HEK293 (cell line): ENCODE data around the gene RNF32.
A peak's percentile ranks its signal among the peaks of the same experiment; 100 is the strongest.
"Not testable (repeated sequence)": the region's sequence is repeated elsewhere in the genome, so short reads cannot be mapped to it uniquely, and the experiment has no call there.

ENCODE experiments used
- CTCF ChIA-PET: fragments of 350-600 bp; formaldehyde crosslinking; extraction: SDS; loops from one replicate; lab custom pipeline; 2021; ENCODE audit warnings: antibody characterized with exemption; lab: Yijun Ruan, JAX
- POLR2A ChIA-PET: fragments of 300-600 bp; formaldehyde crosslinking; extraction: SDS; loops from one replicate; lab custom pipeline; 2020; ENCODE audit warnings: antibody characterized with exemption, inconsistent platforms; lab: Yijun Ruan, JAX
- H3K27ac ChIP-seq: fragments of 200-500 bp; sonication (Bioruptor generic); 2 replicates; pipeline ENCODE4 v1.5.1; 2014; ENCODE audit warnings: low read depth, low read length, control low read depth, inconsistent platforms; ENCODE audit errors: extremely low read depth
- H3K36me3 ChIP-seq, 2 experiments: fragments of 200-500 bp in 1 of 2; sonication (Bioruptor generic) in 1 of 2; 1 replicate in 1 of 2; 2 replicates in 1 of 2; pipeline ENCODE4 v1.5.1; 2014 to 2017; ENCODE audit warnings: inconsistent platforms in 2 of 2, low read length in 2 of 2; ENCODE audit not compliant: control insufficient read depth in 2 of 2, insufficient read depth in 1 of 2
- H3K4me1 ChIP-seq: fragments of 200-500 bp; sonication (Bioruptor generic); 2 replicates; pipeline ENCODE4 v1.5.1; 2014; ENCODE audit warnings: mild to moderate bottlenecking, low read length, inconsistent platforms; ENCODE audit not compliant: control insufficient read depth, insufficient read depth
- H3K4me3 ChIP-seq: 2 replicates; pipeline ENCODE4 v1.5.1; 2011; ENCODE audit warnings: low read depth, mild to moderate bottlenecking, control low read depth, low read length, moderate library complexity
- H3K9me3 ChIP-seq: fragments of 200-500 bp; sonication (Bioruptor generic); 2 replicates; pipeline ENCODE4 v1.5.1; 2014; ENCODE audit warnings: low read depth, low read length, inconsistent platforms; ENCODE audit not compliant: control insufficient read depth, insufficient read depth
- BCL11A ChIP-seq: fragments of 450-650 bp; formaldehyde crosslinking; IDR thresholded peaks from 2 replicates; pipeline ENCODE4 v1.5.1; 2016; ENCODE audit warnings: low read depth, missing biosample characterization, missing genetic modification characterization
- KLF10 ChIP-seq: fragments of 450-650 bp; IDR thresholded peaks from 2 replicates; pipeline ENCODE4 v1.5.1; 2018; ENCODE audit warnings: missing biosample characterization, mild to moderate bottlenecking, missing genetic modification characterization
- YY2 ChIP-seq: fragments of 450-650 bp; formaldehyde crosslinking; IDR thresholded peaks from 2 replicates; pipeline ENCODE4 v1.5.1; 2016; ENCODE audit warnings: missing biosample characterization, missing genetic modification characterization
- ZBTB7A ChIP-seq: fragments of 450-650 bp; formaldehyde crosslinking; IDR thresholded peaks from 2 replicates; pipeline ENCODE4 v1.5.1; 2016; ENCODE audit warnings: low read depth, missing biosample characterization, missing genetic modification characterization
- ZNF112 ChIP-seq: fragments of 450-650 bp; formaldehyde crosslinking; IDR thresholded peaks from 2 replicates; pipeline ENCODE4 v1.5.0; 2017; ENCODE audit warnings: missing biosample characterization, missing genetic modification characterization
- ZNF133 ChIP-seq: fragments of 450-650 bp; formaldehyde crosslinking; IDR thresholded peaks from 2 replicates; pipeline ENCODE4 v1.5.1; 2016; ENCODE audit warnings: missing biosample characterization, missing genetic modification characterization
- ZNF140 ChIP-seq: fragments of 450-650 bp; formaldehyde crosslinking; IDR thresholded peaks from 2 replicates; pipeline ENCODE4 v1.5.1; 2016; ENCODE audit warnings: missing biosample characterization, missing genetic modification characterization
- ZNF146 ChIP-seq: fragments of 450-650 bp; formaldehyde crosslinking; IDR thresholded peaks from 2 replicates; pipeline ENCODE4 v1.5.1; 2016; ENCODE audit warnings: missing biosample characterization, missing genetic modification characterization
- ZNF311 ChIP-seq: fragments of 450-650 bp; formaldehyde crosslinking; IDR thresholded peaks from 2 replicates; pipeline ENCODE4 v1.5.1; 2017; ENCODE audit warnings: missing biosample characterization, missing genetic modification characterization, borderline replicate concordance
- ZNF341 ChIP-seq: fragments of 450-650 bp; formaldehyde crosslinking; IDR thresholded peaks from 2 replicates; pipeline ENCODE4; 2016; ENCODE audit warnings: low read depth, missing biosample characterization, missing genetic modification characterization
- ZNF354C ChIP-seq: fragments of 450-650 bp; formaldehyde crosslinking; IDR thresholded peaks from 2 replicates; pipeline ENCODE4 v1.5.1; 2016; ENCODE audit warnings: missing biosample characterization, missing genetic modification characterization, low read depth, borderline replicate concordance
- ZNF48 ChIP-seq: fragments of 450-650 bp; formaldehyde crosslinking; IDR thresholded peaks from 2 replicates; pipeline ENCODE4 v1.5.1; 2016; ENCODE audit warnings: missing biosample characterization, missing genetic modification characterization
- ZNF558 ChIP-seq: fragments of 450-650 bp; formaldehyde crosslinking; IDR thresholded peaks from 2 replicates; pipeline ENCODE4 v1.5.1; 2016; ENCODE audit warnings: missing biosample characterization, missing genetic modification characterization
- ZNF580 ChIP-seq: fragments of 450-650 bp; formaldehyde crosslinking; IDR thresholded peaks from 2 replicates; pipeline ENCODE4 v1.5.1; 2016; ENCODE audit warnings: missing biosample characterization, missing genetic modification characterization
- ZNF585B ChIP-seq: fragments of 450-650 bp; formaldehyde crosslinking; IDR thresholded peaks from 2 replicates; pipeline ENCODE4 v1.5.1; 2016; ENCODE audit warnings: missing biosample characterization, missing genetic modification characterization
- ZNF629 ChIP-seq: fragments of 450-650 bp; formaldehyde crosslinking; IDR thresholded peaks from 2 replicates; pipeline ENCODE4 v1.5.1; 2017; ENCODE audit warnings: missing biosample characterization, missing genetic modification characterization
- ZNF660 ChIP-seq: fragments of 450-650 bp; IDR thresholded peaks from 2 replicates; pipeline ENCODE4 v1.5.1; 2018; ENCODE audit warnings: missing biosample characterization, mild to moderate bottlenecking, missing genetic modification characterization
- ZNF701 ChIP-seq: fragments of 450-650 bp; formaldehyde crosslinking; IDR thresholded peaks from 2 replicates; pipeline ENCODE4 v1.5.1; 2016; ENCODE audit warnings: missing biosample characterization, missing genetic modification characterization
- ZNF707 ChIP-seq: fragments of 450-650 bp; formaldehyde crosslinking; IDR thresholded peaks from 2 replicates; pipeline ENCODE4 v1.5.1; 2016; ENCODE audit warnings: missing biosample characterization, missing genetic modification characterization
- ZNF777 ChIP-seq: fragments of 450-650 bp; formaldehyde crosslinking; IDR thresholded peaks from 2 replicates; pipeline ENCODE4 v1.5.1; 2017; ENCODE audit warnings: missing biosample characterization, missing genetic modification characterization, borderline replicate concordance
- ZSCAN18 ChIP-seq: fragments of 450-650 bp; formaldehyde crosslinking; IDR thresholded peaks from 2 replicates; pipeline ENCODE4 v1.5.1; 2016; ENCODE audit warnings: missing biosample characterization, missing genetic modification characterization
- TF ChIP-seq, protein P1 (sequence below): fragments of 450-650 bp; formaldehyde crosslinking; IDR thresholded peaks from 2 replicates; pipeline ENCODE4 v1.5.1; 2016; ENCODE audit warnings: missing biosample characterization, missing genetic modification characterization

RNF32 gene

GRCh38 chr7:156698512-156698911 lies 57.9 kb downstream of the RNF32 start:
- CTCF ChIA-PET, result interaction anchor here (0.6 kb wide), 1 partner anchor 31 kb away, joined by 3 read pairs; no protein-coding TSS in a partner anchor
- TF ChIP-seq ZNF585B, result peak; percentile 93
- POLR2A ChIA-PET, H3K36me3 ChIP-seq, H3K4me3 ChIP-seq, H3K9me3 ChIP-seq, H3K27ac ChIP-seq, H3K4me1 ChIP-seq: not testable (repeated sequence)

GRCh38 chr7:156701787-156702186 lies 61.2 kb downstream of the RNF32 start:
- peak; percentile 86 for TF ChIP-seq ZNF146 (tag by site-specific recombination)
- POLR2A ChIA-PET, CTCF ChIA-PET: not testable (repeated sequence)

DNA sequence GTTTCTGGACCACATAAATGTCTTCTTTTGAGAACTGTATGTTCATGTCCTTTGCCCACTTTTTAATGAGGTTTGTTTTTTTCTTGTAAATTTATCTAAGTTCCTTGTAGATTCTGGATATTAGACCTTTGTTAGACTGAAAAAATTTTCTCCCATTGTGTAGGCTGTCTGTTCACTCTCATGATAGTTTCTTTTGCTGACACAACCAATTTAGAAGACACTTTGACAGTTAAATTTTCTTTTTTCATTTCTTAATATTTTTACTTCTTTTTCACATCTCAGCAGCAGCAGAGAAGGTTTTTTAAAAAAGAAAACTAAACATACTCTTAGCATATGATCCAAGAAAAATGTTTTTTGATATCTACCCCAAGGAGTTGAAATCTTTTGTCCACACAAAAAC lies 61.8 kb downstream of the RNF32 start:
- POLR2A ChIA-PET, result no interaction called here
- no peak for TF ChIP-seq ZNF133 (tag by site-specific recombination)
- no peak for TF ChIP-seq KLF10 (tag by site-specific recombination)
- TF ChIP-seq ZNF311, result no peak
- TF ChIP-seq ZNF701 (tag by site-specific recombination), result no peak
- TF ChIP-seq ZNF48 (tag by site-specific recombination), result no peak
- TF ChIP-seq ZNF558, result no peak
- TF ChIP-seq, all 188 proteins: peak for 0
- Histone ChIP-seq H3K4me1 (no peaks in the 10 kb centered on the region; the same call in 1 of the 2 replicates), H3K4me3 (no peak overlapping the region), H3K36me3 (peaks cover 0 to 15% of the 10 kb centered on the region in 2 experiments; a peak in 1 of 3 replicates), H3K27ac (no peak overlapping the region), H3K9me3 (no peaks in the 10 kb centered on the region)
- CTCF ChIA-PET, result interaction anchor here (0.7 kb wide), 1 partner anchor 919 kb away, joined by 4 read pairs; no protein-coding TSS in a partner anchor

More at GRCh38 chr7:156701787-156702186, 61.2 kb downstream of the RNF32 start:
- not testable (repeated sequence) for H3K4me1 ChIP-seq, H3K9me3 ChIP-seq, H3K4me3 ChIP-seq, H3K27ac ChIP-seq
- H3K36me3 ChIP-seq, result peaks cover 0 to 15% of the 10 kb centered on the region in 2 experiments; a peak in 1 of 3 replicates

- no peak overlapping the region for H3K27ac ChIP-seq
- peaks cover 0 to 15% of the 10 kb centered on the region in 2 experiments; a peak in 1 of 3 replicates for H3K36me3 ChIP-seq
- CTCF ChIA-PET, result interaction anchor here (0.7 kb wide), 1 partner anchor 919 kb away, joined by 4 read pairs; no protein-coding TSS in a partner anchor
- POLR2A ChIA-PET, result no interaction called here
- no peaks in the 10 kb centered on the region for H3K9me3 ChIP-seq
- TF ChIP-seq ZNF777 (no peak), ZNF660 (no peak), ZNF341 (tag by site-specific recombination) (no peak), BCL11A (no peak), ZBTB7A (no peak), YY2 (no peak), ZNF629 (tag by site-specific recombination) (no peak), ZSCAN18 (tag by site-specific recombination) (no peak), ZNF140 (tag by site-specific recombination) (no peak), ZNF112 (tag by site-specific recombination) (no peak), ZNF354C (tag by site-specific recombination) (no peak), ZNF580 (tag by site-specific recombination) (no peak), ZNF707 (tag by site-specific recombination) (no peak)
- TF ChIP-seq, protein P1, sequence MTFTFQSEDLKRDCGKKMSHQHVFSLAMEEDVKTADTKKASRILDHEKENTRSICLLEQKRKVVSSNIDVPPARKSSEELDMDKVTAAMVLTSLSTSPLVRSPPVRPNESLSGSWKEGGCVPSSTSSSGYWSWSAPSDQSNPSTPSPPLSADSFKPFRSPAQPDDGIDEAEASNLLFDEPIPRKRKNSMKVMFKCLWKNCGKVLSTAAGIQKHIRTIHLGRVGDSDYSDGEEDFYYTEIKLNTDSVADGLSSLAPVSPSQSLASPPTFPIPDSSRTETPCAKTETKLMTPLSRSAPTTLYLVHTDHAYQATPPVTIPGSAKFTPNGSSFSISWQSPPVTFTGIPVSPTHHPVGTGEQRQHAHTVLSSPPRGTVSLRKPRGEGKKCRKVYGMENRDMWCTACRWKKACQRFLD (tag by site-specific recombination), result no peak
- H3K4me3 ChIP-seq, result no peak overlapping the region
- H3K4me1 ChIP-seq, result no peaks in the 10 kb centered on the region; the same call in 1 of the 2 replicates
Observed at GRCh38 chr7:156703209-156703608, 62.6 kb downstream of the RNF32 start.
